NB4 (cell line): ENCODE measurements around the gene YARS1.

ENCODE experiments used
- CTCF ChIP-seq: IDR thresholded peaks from one replicate; pipeline ENCODE4 v1.5.1; 2012; ENCODE audit warnings: low read depth, low read length
- MAX ChIP-seq: IDR thresholded peaks from 2 replicates; pipeline ENCODE4 v1.6.1; 2011; ENCODE audit warnings: low read depth, low read length

- TF ChIP-seq MAX (no peak), CTCF (no peak)
Observed at GRCh38 chr1:32743380-32744070, 73.6 kb downstream of the YARS1 start.
